K562 (cell line): ENCODE results near the gene XPA. TPM values are rescaled to one million over a fixed set of nuclear protein-coding genes. Genes with fewer than 3 reads are reported as not detected.

ENCODE experiments used
- ATF7 ChIP-seq: fragments of 450-650 bp; IDR thresholded peaks from 2 replicates; pipeline ENCODE4 v1.7.1; 2014; ENCODE audit warnings: mild to moderate bottlenecking, moderate library complexity
- BCOR ChIP-seq: fragments of 450-650 bp; IDR thresholded peaks from 2 replicates; pipeline ENCODE4 v1.6.1; 2016
- BRD4 ChIP-seq: fragments of 200-600 bp; sonication (generic); IDR thresholded peaks from 2 replicates; pipeline ENCODE4 v1.6.1; 2017; ENCODE audit warnings: inconsistent platforms
- ELF2 ChIP-seq: fragments of 250-450 bp; sonication (Bioruptor Pico); IDR thresholded peaks from 2 replicates; pipeline ENCODE4 v1.5.0; 2021; ENCODE audit warnings: mild to moderate bottlenecking
- GABPB1 ChIP-seq: sonication (generic); formaldehyde crosslinking; IDR thresholded peaks from 2 replicates; pipeline ENCODE4 v1.8.0; 2022; ENCODE audit warnings: mild to moderate bottlenecking, missing genetic modification reagents
- L3MBTL2 ChIP-seq: fragments of 450-650 bp; IDR thresholded peaks from 2 replicates; pipeline ENCODE4 v1.6.1; 2016; ENCODE audit warnings: mild to moderate bottlenecking, moderate library complexity
- NEUROD1 ChIP-seq: fragments of 150-350 bp; IDR thresholded peaks from 2 replicates; pipeline ENCODE4 v1.6.1; 2014; ENCODE audit warnings: borderline replicate concordance, low read length, low read depth; ENCODE audit not compliant: partially characterized antibody
- NR3C1 ChIP-seq: sonication (generic); formaldehyde crosslinking; IDR thresholded peaks from 2 replicates; pipeline ENCODE4 v1.8.1; 2022; ENCODE audit warnings: missing genetic modification reagents
- PML ChIP-seq: IDR thresholded peaks from 2 replicates; pipeline ENCODE4 v1.6.1; 2012; ENCODE audit warnings: low read length, inconsistent platforms
- PURB ChIP-seq: sonication (generic); formaldehyde crosslinking; IDR thresholded peaks from 2 replicates; pipeline ENCODE4 v1.9.0; 2021; ENCODE audit warnings: low read depth, mild to moderate bottlenecking, missing genetic modification reagents
- SPI1 ChIP-seq: IDR thresholded peaks from 2 replicates; pipeline ENCODE4 v1.6.1; 2011; ENCODE audit warnings: low read depth, low read length, control low read depth, borderline replicate concordance
- SRSF7 ChIP-seq: fragments of 200-400 bp; formaldehyde crosslinking; optimal IDR thresholded peaks from 2 replicates; pipeline ENCODE3; 2017; ENCODE audit warnings: mild to moderate bottlenecking, low read depth, low read length
- ZNF165 ChIP-seq: fragments of 250-450 bp; sonication (Bioruptor Pico); IDR thresholded peaks from 2 replicates; pipeline ENCODE4 v1.4.0; 2020; ENCODE audit warnings: borderline replicate concordance
- ZNF354B ChIP-seq: fragments of 250-450 bp; sonication (Bioruptor Pico); IDR thresholded peaks from 2 replicates; pipeline ENCODE4 v1.4.0; 2020
- ZNF507 ChIP-seq: conservative IDR thresholded peaks from 2 replicates; pipeline ENCODE4 v1.6.1; 2017; ENCODE audit warnings: missing genetic modification characterization, missing compliant biosample characterization
- polyA plus RNA-seq, 8 experiments: library from polyadenylated mRNA; depleted of rRNA in 4 of 8; stranded (reverse) in 5 of 8; unstranded in 3 of 8; fragments of >200 nt; fragmentation: Nextera tagmentation in 2 of 8; fragmentation: Illumina TruSeq in 1 of 8; extraction: Ambion mirVana in 2 of 8; extraction: Trizol in 1 of 8; gene quantifications; 2 replicates each; pipeline versions ENCODE4 v1.2.1 to v1.2.3, GENCODE V29; 2011 to 2014; ENCODE audit warnings: inconsistent platforms in 1 of 8, missing spikeins in 1 of 8
- total RNA-seq, 7 experiments: library from RNA; depleted of rRNA in 6 of 7; stranded (reverse); fragments of >200 nt in 6 of 7; fragmentation: Illumina TruSeq in 2 of 7; extraction: Trizol in 2 of 7; gene quantifications; 2 replicates each; pipeline versions ENCODE4 v1.2.1 to v1.2.3, GENCODE V29; 2011 to 2021; ENCODE audit warnings: low replicate concordance in 1 of 7
- TF ChIP-seq, protein P1 (sequence below): fragments of 250-450 bp; sonication (Bioruptor Pico); IDR thresholded peaks from 2 replicates; pipeline ENCODE4 v1.5.0; 2020; ENCODE audit warnings: mild to moderate bottlenecking
- TF ChIP-seq, protein P2 (sequence below): fragments of 450-650 bp; IDR thresholded peaks from 2 replicates; pipeline ENCODE4 v1.7.1; 2018; ENCODE audit warnings: mild to moderate bottlenecking, low read depth; ENCODE audit not compliant: partially characterized antibody
- TF ChIP-seq, protein P3 (sequence below): fragments of 200-400 bp; formaldehyde crosslinking; IDR thresholded peaks from 2 replicates; pipeline ENCODE4 v1.6.1; 2017; ENCODE audit warnings: mild to moderate bottlenecking, low read depth, low read length, moderate library complexity
- TF ChIP-seq, protein P4 (sequence below): IDR thresholded peaks from 2 replicates; pipeline ENCODE4 v1.6.1; 2012; ENCODE audit warnings: low read depth, low read length, improper control_type of control experiment, borderline replicate concordance
- TF ChIP-seq, protein P5 (sequence below): fragments of 450-650 bp; conservative IDR thresholded peaks from 2 replicates; pipeline ENCODE4 v1.6.1; 2016; ENCODE audit warnings: missing genetic modification characterization, low read depth, mild to moderate bottlenecking, missing compliant biosample characterization, moderate library complexity

XPA gene
- total and polyA plus RNA-seq, 9 of the 15 experiments (the other 6 are each of a cell fraction or from before 2014, with no cell fraction given): 5.1 to 18.2 (median 14.1) TPM

- TF ChIP-seq, protein P1, sequence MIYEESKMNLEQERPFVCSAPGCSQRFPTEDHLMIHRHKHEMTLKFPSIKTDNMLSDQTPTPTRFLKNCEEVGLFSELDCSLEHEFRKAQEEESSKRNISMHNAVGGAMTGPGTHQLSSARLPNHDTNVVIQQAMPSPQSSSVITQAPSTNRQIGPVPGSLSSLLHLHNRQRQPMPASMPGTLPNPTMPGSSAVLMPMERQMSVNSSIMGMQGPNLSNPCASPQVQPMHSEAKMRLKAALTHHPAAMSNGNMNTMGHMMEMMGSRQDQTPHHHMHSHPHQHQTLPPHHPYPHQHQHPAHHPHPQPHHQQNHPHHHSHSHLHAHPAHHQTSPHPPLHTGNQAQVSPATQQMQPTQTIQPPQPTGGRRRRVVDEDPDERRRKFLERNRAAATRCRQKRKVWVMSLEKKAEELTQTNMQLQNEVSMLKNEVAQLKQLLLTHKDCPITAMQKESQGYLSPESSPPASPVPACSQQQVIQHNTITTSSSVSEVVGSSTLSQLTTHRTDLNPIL (CRISPR knock-in tag): peak; percentile 67; the same call in 1 of the 2 replicates
- TF ChIP-seq, protein P2, sequence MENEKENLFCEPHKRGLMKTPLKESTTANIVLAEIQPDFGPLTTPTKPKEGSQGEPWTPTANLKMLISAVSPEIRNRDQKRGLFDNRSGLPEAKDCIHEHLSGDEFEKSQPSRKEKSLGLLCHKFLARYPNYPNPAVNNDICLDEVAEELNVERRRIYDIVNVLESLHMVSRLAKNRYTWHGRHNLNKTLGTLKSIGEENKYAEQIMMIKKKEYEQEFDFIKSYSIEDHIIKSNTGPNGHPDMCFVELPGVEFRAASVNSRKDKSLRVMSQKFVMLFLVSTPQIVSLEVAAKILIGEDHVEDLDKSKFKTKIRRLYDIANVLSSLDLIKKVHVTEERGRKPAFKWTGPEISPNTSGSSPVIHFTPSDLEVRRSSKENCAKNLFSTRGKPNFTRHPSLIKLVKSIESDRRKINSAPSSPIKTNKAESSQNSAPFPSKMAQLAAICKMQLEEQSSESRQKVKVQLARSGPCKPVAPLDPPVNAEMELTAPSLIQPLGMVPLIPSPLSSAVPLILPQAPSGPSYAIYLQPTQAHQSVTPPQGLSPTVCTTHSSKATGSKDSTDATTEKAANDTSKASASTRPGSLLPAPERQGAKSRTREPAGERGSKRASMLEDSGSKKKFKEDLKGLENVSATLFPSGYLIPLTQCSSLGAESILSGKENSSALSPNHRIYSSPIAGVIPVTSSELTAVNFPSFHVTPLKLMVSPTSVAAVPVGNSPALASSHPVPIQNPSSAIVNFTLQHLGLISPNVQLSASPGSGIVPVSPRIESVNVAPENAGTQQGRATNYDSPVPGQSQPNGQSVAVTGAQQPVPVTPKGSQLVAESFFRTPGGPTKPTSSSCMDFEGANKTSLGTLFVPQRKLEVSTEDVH: no peak
- TF ChIP-seq ZNF165 (CRISPR knock-in tag): no peak
- peak; percentile 99 for TF ChIP-seq ATF7
- no peak for TF ChIP-seq BCOR
- no peak for TF ChIP-seq NEUROD1
- no peak for TF ChIP-seq SRSF7
- no peak for TF ChIP-seq L3MBTL2
- no peak for TF ChIP-seq ZNF507 (tag)
- TF ChIP-seq NR3C1: no peak
- TF ChIP-seq SPI1: no peak
- TF ChIP-seq, protein P3, sequence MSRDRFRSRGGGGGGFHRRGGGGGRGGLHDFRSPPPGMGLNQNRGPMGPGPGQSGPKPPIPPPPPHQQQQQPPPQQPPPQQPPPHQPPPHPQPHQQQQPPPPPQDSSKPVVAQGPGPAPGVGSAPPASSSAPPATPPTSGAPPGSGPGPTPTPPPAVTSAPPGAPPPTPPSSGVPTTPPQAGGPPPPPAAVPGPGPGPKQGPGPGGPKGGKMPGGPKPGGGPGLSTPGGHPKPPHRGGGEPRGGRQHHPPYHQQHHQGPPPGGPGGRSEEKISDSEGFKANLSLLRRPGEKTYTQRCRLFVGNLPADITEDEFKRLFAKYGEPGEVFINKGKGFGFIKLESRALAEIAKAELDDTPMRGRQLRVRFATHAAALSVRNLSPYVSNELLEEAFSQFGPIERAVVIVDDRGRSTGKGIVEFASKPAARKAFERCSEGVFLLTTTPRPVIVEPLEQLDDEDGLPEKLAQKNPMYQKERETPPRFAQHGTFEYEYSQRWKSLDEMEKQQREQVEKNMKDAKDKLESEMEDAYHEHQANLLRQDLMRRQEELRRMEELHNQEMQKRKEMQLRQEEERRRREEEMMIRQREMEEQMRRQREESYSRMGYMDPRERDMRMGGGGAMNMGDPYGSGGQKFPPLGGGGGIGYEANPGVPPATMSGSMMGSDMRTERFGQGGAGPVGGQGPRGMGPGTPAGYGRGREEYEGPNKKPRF: no peak
- TF ChIP-seq, protein P4, sequence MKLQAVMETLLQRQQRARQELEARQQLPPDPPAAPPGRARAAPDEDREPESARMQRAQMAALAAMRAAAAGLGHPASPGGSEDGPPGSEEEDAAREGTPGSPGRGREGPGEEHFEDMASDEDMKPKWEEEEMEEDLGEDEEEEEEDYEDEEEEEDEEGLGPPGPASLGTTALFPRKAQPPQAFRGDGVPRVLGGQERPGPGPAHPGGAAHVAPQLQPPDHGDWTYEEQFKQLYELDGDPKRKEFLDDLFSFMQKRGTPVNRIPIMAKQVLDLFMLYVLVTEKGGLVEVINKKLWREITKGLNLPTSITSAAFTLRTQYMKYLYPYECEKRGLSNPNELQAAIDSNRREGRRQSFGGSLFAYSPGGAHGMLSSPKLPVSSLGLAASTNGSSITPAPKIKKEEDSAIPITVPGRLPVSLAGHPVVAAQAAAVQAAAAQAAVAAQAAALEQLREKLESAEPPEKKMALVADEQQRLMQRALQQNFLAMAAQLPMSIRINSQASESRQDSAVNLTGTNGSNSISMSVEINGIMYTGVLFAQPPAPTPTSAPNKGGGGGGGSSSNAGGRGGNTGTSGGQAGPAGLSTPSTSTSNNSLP: no peak
- TF ChIP-seq PML: no peak
- TF ChIP-seq ELF2 (CRISPR knock-in tag): no peak
- no peak for TF ChIP-seq PURB (CRISPR knock-in tag)
- TF ChIP-seq ZNF354B (CRISPR knock-in tag): no peak
- no peak for TF ChIP-seq GABPB1 (CRISPR knock-in tag)
- TF ChIP-seq, protein P5, sequence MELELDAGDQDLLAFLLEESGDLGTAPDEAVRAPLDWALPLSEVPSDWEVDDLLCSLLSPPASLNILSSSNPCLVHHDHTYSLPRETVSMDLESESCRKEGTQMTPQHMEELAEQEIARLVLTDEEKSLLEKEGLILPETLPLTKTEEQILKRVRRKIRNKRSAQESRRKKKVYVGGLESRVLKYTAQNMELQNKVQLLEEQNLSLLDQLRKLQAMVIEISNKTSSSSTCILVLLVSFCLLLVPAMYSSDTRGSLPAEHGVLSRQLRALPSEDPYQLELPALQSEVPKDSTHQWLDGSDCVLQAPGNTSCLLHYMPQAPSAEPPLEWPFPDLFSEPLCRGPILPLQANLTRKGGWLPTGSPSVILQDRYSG (tag): 0 out of 2 replicates have a peak, but pooled peaks have one; percentile 47
- peak; percentile 74; the same call in 1 of the 2 replicates for TF ChIP-seq BRD4
Measured at GRCh38 chr9:97632248-97632984, 64.7 kb downstream of the XPA start (continued).
